Fibroblast of peridontal ligament (primary cell): Measurements from ENCODE around the gene KRTAP12-1.
"Not testable (repeated sequence)": the region's sequence is repeated elsewhere in the genome, so short reads cannot be mapped to it uniquely, and the experiment has no call there.

Experiments
- DNase-seq: peaks from one replicate; pipeline ENCODE4 v3.0.0-alpha.2; 2010; ENCODE audit errors: extremely low read depth

The KRTAP12-1 gene

DNA sequence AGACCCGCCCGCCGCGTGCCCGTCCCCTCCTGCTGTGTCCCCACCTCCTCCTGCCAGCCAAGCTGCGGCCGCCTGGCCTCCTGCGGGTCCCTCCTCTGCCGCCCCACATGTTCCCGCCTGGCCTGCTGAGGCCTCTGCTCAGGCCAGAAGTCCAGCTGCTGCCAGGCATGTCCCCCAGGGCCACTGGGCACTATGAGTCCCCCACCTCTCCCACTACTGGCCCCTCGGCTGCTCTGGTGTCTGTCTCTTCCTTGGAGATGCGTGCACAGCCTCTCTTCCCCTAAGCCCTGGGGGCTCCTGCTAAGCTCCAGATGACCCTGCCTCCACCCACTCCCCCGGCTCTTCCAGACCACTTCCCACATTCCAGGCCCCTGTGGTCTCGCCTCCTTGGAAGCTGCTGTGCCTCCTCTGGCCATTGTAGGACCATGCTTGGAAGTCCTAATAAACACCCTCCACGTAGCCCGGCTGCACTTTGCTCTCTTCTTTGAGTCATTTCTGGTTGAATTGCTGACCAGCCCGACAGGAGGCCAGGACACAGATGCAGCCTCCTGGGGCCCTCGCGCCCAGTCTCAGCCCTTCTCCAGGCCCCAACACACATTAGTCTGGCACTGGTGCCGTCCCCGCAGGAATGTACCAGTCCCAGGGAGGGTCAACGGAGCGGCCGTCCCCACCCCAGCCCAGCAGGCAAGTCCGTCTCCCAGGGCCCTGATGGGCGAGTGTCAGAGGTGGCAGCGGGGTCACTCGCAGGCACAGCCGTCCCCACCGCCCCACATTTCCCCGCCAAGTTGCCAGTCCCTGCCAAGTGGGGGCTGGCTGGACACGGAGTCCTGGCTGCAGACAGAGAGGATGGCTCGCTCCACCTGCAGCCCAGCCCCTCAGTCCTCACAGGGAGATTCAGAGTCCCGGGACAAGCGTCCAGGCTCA lies 16.1 kb upstream of the KRTAP12-1 start:
- no peak for DNase-seq

DNA sequence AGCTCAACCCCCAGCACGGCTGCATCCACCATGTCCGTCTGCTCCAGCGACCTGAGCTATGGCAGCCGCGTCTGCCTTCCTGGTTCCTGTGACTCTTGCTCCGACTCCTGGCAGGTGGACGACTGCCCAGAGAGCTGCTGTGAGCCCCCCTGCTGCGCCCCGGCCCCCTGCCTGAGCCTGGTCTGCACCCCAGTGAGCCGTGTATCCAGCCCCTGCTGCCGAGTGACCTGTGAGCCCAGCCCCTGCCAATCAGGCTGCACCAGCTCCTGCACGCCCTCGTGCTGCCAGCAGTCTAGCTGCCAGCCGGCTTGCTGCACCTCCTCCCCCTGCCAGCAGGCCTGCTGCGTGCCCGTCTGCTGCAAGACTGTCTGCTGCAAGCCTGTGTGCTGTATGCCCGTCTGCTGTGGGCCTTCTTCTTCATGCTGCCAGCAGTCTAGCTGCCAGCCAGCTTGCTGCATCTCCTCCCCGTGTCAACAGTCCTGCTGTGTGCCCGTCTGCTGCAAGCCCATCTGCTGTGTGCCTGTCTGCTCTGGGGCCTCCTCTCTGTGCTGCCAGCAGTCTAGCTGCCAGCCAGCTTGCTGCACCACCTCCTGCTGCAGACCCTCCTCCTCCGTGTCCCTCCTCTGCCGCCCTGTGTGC lies 15.3 kb upstream of the KRTAP12-1 start, which contains the start of gene KRTAP10-12:
Gene KRTAP10-12, plus strand, starts transcription at position 1 of the 639 bp plus-strand sequence. Its CDS starts 30 bp downstream, at position 31.
- not testable (repeated sequence) for DNase-seq

DNA sequence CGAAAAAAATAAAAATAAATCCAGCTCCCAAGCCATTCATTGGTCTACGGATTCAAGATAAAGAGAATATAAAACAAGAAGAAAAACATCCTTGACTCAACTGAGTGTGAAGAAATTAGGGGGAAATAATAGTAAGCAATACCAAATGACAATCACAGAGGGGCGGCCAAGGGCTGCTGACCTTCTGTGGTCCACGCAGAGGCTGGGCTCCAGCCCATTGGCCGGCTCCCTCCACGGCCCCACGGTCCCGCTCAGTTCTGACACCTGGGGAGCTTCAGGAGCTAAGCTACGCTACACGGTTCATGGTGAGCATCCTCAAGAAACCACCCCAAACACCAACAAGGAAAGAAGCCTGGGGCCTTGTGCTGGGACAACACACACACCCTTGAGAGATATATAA lies 14.6 kb upstream of the KRTAP12-1 start:
- no peak for DNase-seq

DNA sequence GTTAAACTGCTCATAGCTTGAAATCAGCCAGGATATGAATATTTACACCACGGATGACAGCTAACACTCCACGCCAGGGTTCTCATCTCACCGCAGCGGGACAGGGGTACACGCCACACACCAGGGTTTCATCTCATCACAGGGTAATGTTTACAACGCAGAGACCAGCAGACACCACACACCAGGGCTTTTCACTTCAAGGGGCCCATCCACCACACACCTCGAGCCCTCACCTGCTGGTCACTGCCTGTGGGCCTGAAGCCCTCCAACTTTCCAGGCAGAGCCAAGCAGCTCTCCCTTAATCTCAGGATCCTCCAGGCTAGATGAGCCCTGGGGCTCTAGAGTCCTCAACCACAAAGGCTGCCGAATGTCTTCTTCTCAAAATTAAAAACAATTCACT lies 13.7 kb upstream of the KRTAP12-1 start:
- no peak for DNase-seq

- no peak for DNase-seq
Measured at GRCh38 chr21:44695184-44695583, 13.2 kb upstream of the KRTAP12-1 start.

DNA sequence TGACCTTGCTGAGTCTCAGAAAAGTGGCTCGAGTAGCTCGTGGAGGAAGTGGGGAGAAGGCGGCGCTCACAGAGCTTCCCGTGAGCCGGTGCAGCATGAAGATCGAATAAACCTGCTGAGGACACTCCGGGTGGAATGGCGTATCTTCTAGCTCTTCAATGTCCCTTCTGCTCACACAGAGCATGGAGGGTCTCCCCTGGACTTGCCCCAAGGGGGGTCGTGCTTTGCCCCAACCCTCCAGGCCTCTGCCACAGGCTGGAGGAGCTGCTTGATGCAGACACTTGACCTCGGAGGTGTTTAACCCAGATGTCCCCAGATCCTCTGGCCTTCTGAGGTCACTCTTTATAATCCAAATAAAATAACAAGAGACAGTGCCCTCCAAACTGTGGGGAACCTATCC lies 12.8 kb upstream of the KRTAP12-1 start:
- no peak for DNase-seq

DNA sequence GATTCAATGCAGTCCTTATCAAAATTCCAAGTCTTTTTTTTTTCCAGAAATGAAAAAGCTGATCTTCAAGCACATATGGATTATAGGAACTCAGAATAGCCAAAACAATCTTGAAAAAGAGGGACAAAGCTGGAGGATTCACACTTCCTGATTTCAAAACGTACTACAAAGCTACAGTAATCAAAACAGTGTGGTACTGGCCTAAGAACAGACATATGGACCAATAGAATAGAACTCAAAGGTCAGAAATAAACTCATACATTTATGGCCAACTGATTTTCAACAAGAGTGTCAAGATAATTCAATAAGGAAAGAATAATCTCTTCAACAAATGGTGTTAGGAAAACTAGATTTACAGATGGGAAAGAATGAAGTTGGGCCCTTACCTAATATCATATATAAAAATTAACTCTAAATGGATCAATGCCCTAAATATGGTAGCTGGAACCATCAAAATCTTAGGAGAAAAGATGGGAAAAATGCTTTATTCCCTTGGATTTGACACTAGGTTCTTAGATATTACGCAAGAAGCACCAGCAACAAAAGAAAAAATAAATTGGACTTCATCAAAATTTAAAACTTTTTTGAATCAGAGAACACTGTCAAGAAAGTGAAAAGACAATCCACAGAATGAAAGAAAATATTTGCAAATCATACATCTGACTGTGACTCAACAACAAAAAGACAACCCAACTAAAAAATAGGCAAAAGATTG lies 11.0 kb upstream of the KRTAP12-1 start:
- no peak for DNase-seq

GRCh38 chr21:44691686-44692085 lies 9.7 kb upstream of the KRTAP12-1 start:
- no peak for DNase-seq

- DNase-seq: not testable (repeated sequence)
Measured at GRCh38 chr21:44689740-44690139, 7.8 kb upstream of the KRTAP12-1 start.

- DNase-seq: no peak
Measured at GRCh38 chr21:44687671-44688070, 5.7 kb upstream of the KRTAP12-1 start.

- no peak for DNase-seq
Measured at GRCh38 chr21:44686843-44687561, 5.0 kb upstream of the KRTAP12-1 start.

GRCh38 chr21:44686000-44686781 lies 4.2 kb upstream of the KRTAP12-1 start:
- DNase-seq: no peak

- DNase-seq: not testable (repeated sequence)
Measured at GRCh38 chr21:44685050-44685449, 3.1 kb upstream of the KRTAP12-1 start.

DNA sequence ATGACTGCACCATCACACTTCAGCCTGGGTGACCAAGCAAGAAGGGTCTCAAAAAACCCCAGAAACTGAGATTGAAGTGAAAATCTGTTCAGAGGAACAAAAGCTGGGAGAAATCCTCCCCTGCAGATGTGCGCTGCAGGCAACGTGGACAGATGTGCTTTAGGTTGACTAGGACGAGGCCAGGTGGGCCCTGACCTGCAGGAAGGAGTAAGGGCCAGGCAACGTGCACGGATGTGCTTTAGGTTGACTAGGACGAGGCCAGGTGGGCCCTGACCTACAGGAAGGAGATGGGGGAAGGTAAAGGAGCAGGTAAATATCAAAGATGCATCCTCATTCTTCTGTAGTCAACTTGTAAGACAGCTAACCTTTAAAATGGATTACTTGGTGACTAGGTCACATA lies 2.5 kb upstream of the KRTAP12-1 start:
- no peak for DNase-seq

GRCh38 chr21:44684077-44684476 lies 2.1 kb upstream of the KRTAP12-1 start:
- no peak for DNase-seq

- DNase-seq: no peak
Measured at GRCh38 chr21:44682580-44683151, 703 bp upstream of the KRTAP12-1 start.

GRCh38 chr21:44681152-44681551 lies 811 bp downstream of the KRTAP12-1 start:
- DNase-seq: no peak

DNA sequence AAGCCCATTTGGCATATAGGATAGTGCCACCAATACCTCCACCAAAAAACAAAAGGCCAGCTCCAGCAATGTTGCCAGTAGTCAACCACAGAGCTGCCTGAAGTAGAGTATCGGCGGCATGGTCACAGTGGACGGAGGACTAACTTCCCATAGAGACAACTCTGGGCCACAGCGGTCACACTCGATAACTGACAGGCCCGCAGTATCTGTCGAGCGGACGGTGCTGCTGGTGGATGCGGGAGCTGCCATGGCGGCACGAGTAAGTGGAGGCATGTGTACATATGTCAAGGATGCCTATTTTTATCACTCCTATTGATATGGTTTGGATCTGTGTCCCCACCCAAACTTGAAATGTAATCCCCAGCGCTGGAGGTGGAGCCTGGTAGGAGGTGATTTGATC lies 4.1 kb downstream of the KRTAP12-1 start:
- DNase-seq: no peak

GRCh38 chr21:44671911-44672310 lies 10.1 kb downstream of the KRTAP12-1 start:
- no peak for DNase-seq

DNA sequence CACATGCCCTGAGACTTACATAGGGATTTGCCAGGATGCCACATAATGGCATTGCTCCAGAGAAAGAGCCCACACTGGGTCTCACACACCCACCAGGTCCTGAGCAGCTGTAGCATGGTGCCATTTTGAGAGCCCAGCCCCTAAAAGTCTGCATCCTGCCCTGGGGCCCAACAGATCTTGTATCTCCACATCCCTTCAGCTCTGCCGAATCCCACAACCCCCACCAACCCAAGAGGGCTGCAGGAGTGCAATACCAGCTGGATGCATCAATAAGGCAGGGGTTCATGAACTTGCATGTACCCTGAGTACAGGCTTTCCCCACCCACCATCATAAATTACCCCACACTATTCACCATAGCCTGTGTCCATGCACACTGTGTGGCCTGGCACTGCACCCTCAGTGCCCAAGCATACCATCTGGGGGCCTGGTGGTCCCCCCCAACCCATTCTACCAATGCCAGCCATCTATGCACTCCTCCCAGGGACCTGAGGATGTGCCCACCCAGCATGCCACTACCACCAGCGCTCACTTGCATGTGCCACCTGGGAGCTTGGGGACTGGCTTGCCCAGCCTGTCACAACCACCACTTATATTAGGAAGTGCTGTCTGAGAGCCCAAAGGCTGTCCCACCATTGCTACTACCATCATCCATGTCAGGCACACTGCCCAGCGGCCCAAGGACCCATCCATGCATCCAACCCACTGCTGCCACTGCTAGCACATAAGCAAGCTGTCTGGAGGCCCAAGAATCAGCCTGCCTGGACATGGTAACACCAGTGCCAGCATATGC lies 11.1 kb downstream of the KRTAP12-1 start:
- DNase-seq: no peak
